ENCODE results near the gene BPHL. TPM values are rescaled to one million over a fixed set of nuclear protein-coding genes. Genes with fewer than 3 reads are reported as not detected.

BPHL gene
- total RNA-seq, 2 donors from 2014 or later, result 16.5 to 17.7 TPM

GRCh38 chr6:3125815-3126214 lies 7.3 kb downstream of the BPHL start:
- no peaks in the 10 kb centered on the region for H3K36me3 ChIP-seq
- intact Hi-C loops (cut with DNase I), result loop anchor here (5.0 kb wide), 2 partner anchors 36 to 126 kb away; no protein-coding TSS in a partner anchor
- no peaks in the 10 kb centered on the region for H3K4me1 ChIP-seq (replicated peaks)
- 35% methylated on average over 2 of the region's 2 CpGs for WGBS
- no peaks in the 10 kb centered on the region for H3K27me3 ChIP-seq (replicated peaks; ENCODE audit: insufficient read depth)
- H3K9me3 ChIP-seq, result no peaks in the 10 kb centered on the region
- no peak overlapping the region for H3K4me3 ChIP-seq
- TF ChIP-seq POLR2AphosphoS5 (IDR thresholded peaks at IDR 0.05) (no peak), CTCF (IDR thresholded peaks at IDR 0.05) (no peak), POLR2A (IDR thresholded peaks at IDR 0.05) (no peak)
- no peak overlapping the region for H3K27ac ChIP-seq
- no peak for DNase-seq (ENCODE audit: low spot score)

GRCh38 chr6:3128356-3129108 lies 10.0 kb downstream of the BPHL start:
- H3K27me3 ChIP-seq (replicated peaks; ENCODE audit: insufficient read depth), result no peaks in the 10 kb centered on the region
- H3K9me3 ChIP-seq, result no peaks in the 10 kb centered on the region
- no peak for DNase-seq (ENCODE audit: low spot score)
- 85% methylated on average over 15 of the region's 15 CpGs for WGBS
- no peak overlapping the region for H3K4me3 ChIP-seq
- no peaks in the 10 kb centered on the region for H3K4me1 ChIP-seq (replicated peaks)
- H3K27ac ChIP-seq, result no peak overlapping the region
- TF ChIP-seq POLR2A (IDR thresholded peaks at IDR 0.05) (no peak), CTCF (IDR thresholded peaks at IDR 0.05) (no peak), POLR2AphosphoS5 (IDR thresholded peaks at IDR 0.05) (no peak)
- intact Hi-C loops (cut with DNase I), result loop anchor here (5.0 kb wide), 2 partner anchors 34 to 124 kb away; no protein-coding TSS in a partner anchor
- H3K36me3 ChIP-seq, result no peaks in the 10 kb centered on the region

GRCh38 chr6:3131695-3132094 lies 13.2 kb downstream of the BPHL start:
- no peak for DNase-seq (ENCODE audit: low spot score)
- Histone ChIP-seq H3K9me3 (no peaks in the 10 kb centered on the region), H3K36me3 (no peaks in the 10 kb centered on the region), H3K27me3 (replicated peaks; ENCODE audit: insufficient read depth) (no peaks in the 10 kb centered on the region), H3K27ac (no peak overlapping the region), H3K4me1 (replicated peaks) (no peaks in the 10 kb centered on the region), H3K4me3 (no peak overlapping the region)
- 93% methylated on average over 15 of the region's 15 CpGs for WGBS
- no peak for TF ChIP-seq POLR2AphosphoS5 (IDR thresholded peaks at IDR 0.05)
- TF ChIP-seq CTCF (IDR thresholded peaks at IDR 0.05), result no peak
- TF ChIP-seq POLR2A (IDR thresholded peaks at IDR 0.05), result no peak
- intact Hi-C loops (cut with DNase I), result no loop called here

- Histone ChIP-seq H3K4me1 (replicated peaks) (no peaks in the 10 kb centered on the region), H3K4me3 (no peak overlapping the region), H3K36me3 (no peaks in the 10 kb centered on the region), H3K27me3 (replicated peaks; ENCODE audit: insufficient read depth) (no peaks in the 10 kb centered on the region), H3K9me3 (no peaks in the 10 kb centered on the region), H3K27ac (no peak overlapping the region)
- no peak for TF ChIP-seq POLR2AphosphoS5 (IDR thresholded peaks at IDR 0.05)
- no peak for TF ChIP-seq CTCF (IDR thresholded peaks at IDR 0.05)
- TF ChIP-seq POLR2A (IDR thresholded peaks at IDR 0.05), result no peak
- intact Hi-C loops (cut with DNase I), result no loop called here
- 94% methylated on average over 9 of the region's 9 CpGs for WGBS
- DNase-seq (ENCODE audit: low spot score), result no peak
Observed at GRCh38 chr6:3133515-3133914, 15.0 kb downstream of the BPHL start.

Data from prostate gland (tissue), 2 donors.